ENCODE data around the gene ATP2A3. TPM values are rescaled to one million over a fixed set of nuclear protein-coding genes. Genes with fewer than 3 reads are reported as not detected.

ATP2A3 gene
- total RNA-seq: 44.4 TPM
- long read RNA-seq, full-length matches to known transcripts: 39 of 80 reads
- long read RNA-seq, partial matches to known transcripts: 25 of 80 reads
- long read RNA-seq, other reads (novel, unspliced or antisense): 16 of 80 reads

DNA sequence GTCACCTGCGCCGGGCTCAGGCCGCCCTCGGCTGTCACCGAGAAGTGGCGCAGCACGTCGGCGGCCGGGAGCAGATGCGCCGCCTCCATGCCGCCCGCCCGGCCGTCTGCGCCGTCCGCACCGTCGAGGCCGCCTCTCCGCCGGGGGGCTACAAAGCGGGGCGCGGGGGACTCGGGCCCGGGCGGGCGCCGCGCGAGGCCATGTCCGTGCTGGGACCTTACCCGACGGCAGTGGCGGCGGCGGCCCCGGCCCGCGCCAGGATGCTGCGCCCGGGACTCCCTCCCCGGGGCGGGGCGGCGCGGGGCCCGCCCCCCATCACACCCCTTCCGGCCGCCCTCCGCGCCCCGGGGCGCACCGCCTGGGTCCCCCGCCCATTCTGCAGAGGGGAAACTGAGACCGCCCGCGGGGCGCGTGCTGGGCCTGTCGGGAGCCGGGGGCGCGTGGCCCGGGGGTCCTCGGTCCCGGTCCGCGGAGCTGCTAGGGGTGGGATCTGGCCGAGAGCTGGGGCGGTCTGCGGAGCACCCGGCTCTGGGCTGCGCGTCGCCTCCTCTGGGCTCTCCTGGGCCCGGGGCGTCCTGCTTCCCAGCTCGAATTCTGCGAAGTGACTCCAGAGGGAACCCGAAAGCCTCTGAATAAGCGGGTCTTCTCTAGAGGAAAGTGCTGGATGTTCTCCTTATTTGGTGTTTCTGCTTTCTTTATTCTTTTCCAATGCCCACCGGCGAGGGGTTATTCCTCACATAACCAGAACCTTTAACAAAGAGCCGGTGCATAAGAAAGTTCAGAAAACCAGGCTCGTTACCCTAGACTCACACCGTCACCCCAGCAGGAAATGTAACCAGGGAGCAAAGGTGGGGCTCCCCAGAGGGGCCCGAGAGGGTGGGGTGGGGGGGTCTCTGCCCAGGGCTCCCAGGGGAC is at the start of gene ATP2A3:
Gene ATP2A3 (minus strand): TSS at position 235 of the 915 bp plus-strand sequence. CDS start 146 bp downstream, at position 89.
- peak within 1 kb of the TSS; percentile 74 for H3K27ac ChIP-seq
- intact Hi-C loops (cut with DNase I): no loop called here
- peaks cover 41% of the 10 kb centered on the region for H3K4me1 ChIP-seq

DNA sequence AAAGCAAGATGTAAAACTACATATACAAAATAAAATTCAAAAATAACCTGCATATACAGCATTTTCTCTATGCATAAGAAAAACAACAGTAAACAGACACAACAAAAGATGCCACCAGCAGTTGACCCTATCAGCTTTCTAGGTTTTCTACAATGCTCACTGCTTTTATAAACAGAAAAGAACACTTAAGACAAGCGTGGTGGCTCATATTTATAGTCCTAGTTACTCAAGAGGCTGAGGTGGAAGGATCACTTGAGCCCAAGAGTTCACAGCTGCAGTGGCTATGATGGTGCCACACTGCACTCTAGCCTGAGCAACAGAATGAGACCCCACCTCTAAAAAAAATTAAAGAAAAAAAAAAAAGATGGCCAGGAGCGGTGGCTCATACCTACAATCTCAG is 46.5 kb upstream of the ATP2A3 start:
- TF ChIP-seq CTCF (IDR thresholded peaks at IDR 0.05): no peak
- H3K36me3 ChIP-seq: peaks cover 95% of the 10 kb centered on the region
- no peak for DNase-seq
- H3K27me3 ChIP-seq: no peaks in the 10 kb centered on the region
- H3K9me3 ChIP-seq: no peaks in the 10 kb centered on the region
- ATAC-seq: no peak
- H3K4me1 ChIP-seq: peaks cover 8% of the 10 kb centered on the region
- intact Hi-C loops (cut with DNase I): no loop called here
- no peak overlapping the region for H3K27ac ChIP-seq
- H3K4me3 ChIP-seq: no peak overlapping the region

More for the DNA sequence above, at the start of gene ATP2A3:
- Histone ChIP-seq H3K4me3 (peak within 1 kb of the TSS; percentile 63), H3K36me3 (no peaks in the 10 kb centered on the region), H3K27me3 (peaks cover 8% of the 10 kb centered on the region), H3K9me3 (no peaks in the 10 kb centered on the region)
- DNase-seq (peak; percentile 76), ATAC-seq (peak; percentile 65)
- no peak for TF ChIP-seq CTCF (IDR thresholded peaks at IDR 0.05)

- intact Hi-C loops (cut with DNase I): no loop called here
- Histone ChIP-seq H3K9me3 (no peaks in the 10 kb centered on the region), H3K36me3 (peaks cover 81% of the 10 kb centered on the region), H3K27me3 (no peaks in the 10 kb centered on the region), H3K27ac (no peak overlapping the region), H3K4me3 (no peak overlapping the region), H3K4me1 (peaks cover 15% of the 10 kb centered on the region)
- ATAC-seq (no peak), DNase-seq (no peak)
- no peak for TF ChIP-seq CTCF (IDR thresholded peaks at IDR 0.05)
Observed at GRCh38 chr17:4009186-4009785, 45.0 kb upstream of the ATP2A3 start.

DNA sequence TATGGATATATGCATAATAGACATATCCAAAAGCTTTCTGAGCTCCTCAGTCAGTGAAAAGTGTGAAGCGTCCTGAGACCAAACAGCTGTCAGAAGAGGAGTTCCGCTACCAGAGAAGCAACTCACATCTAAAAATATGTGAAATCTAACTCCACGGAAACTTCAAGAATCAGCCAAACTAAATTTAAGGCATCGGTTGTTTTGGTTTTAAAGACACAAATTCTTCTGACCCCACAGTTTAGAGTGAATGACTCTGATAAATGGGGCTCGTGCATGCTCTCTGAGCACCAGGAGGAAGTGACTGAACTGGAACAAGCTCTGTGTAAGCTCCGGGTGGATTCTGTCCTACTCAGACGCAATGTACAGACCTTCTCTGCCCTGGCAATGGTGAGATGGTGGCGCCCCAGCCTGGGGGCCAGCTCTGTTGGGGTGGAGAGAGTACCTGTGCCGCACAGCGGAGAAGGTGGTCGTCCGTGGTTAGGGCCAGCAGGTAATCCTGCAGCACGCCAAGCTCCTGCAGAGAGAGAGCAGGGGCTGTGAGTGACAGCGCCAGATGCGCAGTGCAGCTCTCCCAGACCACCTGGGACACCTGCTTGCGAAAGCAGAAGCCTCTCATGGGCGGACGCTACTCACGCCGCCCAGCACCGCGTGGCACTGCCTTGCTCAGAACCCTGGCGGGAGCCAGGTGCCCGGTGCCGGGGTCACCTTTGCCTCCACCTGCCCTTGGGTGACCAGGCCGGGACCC is 44.4 kb upstream of the ATP2A3 start:
- Histone ChIP-seq H3K36me3 (peaks cover 74% of the 10 kb centered on the region), H3K27me3 (no peaks in the 10 kb centered on the region), H3K4me3 (no peak overlapping the region), H3K9me3 (no peaks in the 10 kb centered on the region), H3K4me1 (peaks cover 15% of the 10 kb centered on the region), H3K27ac (no peak overlapping the region)
- intact Hi-C loops (cut with DNase I): no loop called here
- no peak for TF ChIP-seq CTCF (IDR thresholded peaks at IDR 0.05)
- DNase-seq (no peak), ATAC-seq (no peak)

DNA sequence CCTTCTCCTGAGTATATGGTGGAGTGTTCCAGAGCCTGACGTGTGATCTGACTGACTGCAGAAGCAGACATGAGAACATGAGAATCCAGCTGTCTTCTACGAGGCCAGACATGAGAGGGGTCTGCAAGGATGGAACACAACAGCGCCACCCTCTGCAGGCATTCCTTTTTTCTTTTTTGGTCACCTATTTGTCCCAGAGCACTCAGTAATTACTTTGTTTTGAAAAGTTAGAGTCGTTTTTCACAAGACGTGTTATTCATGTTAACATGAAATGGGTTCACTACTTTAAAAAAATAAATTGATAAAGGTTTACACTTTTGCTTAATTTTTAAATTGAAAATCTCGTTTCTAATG is 43.8 kb upstream of the ATP2A3 start:
- Histone ChIP-seq H3K27me3 (no peaks in the 10 kb centered on the region), H3K9me3 (no peaks in the 10 kb centered on the region), H3K4me1 (peaks cover 15% of the 10 kb centered on the region), H3K36me3 (peaks cover 69% of the 10 kb centered on the region), H3K27ac (peak overlapping the region; percentile 24), H3K4me3 (no peak overlapping the region)
- peak; percentile 17 for TF ChIP-seq CTCF (IDR thresholded peaks at IDR 0.05)
- no peak for DNase-seq
- intact Hi-C loops (cut with DNase I): no loop called here
- ATAC-seq: no peak
